ENCODE measurements around the gene PSME3IP1. TPM values are rescaled to one million over a fixed set of nuclear protein-coding genes. Genes with fewer than 3 reads are reported as not detected.

PSME3IP1 gene
- total RNA-seq, 1 donor from 2014 or later: 105 TPM

GRCh38 chr16:57143149-57143921 is 42.5 kb downstream of the PSME3IP1 start:
- Mint-ChIP-seq H3K36me3 (peaks cover 3% of the 10 kb centered on the region), H3K27me3 (ENCODE audit: low read depth) (no peaks in the 10 kb centered on the region), H3K4me3 (no peak overlapping the region), H3K9me3 (no peaks in the 10 kb centered on the region), H3K27ac (no peak overlapping the region), H3K4me1 (peaks cover 25% of the 10 kb centered on the region)
- TF ChIP-seq CTCF (IDR thresholded peaks at IDR 0.05; ENCODE audit: unreplicated experiment): no peak
- no peak for DNase-seq (ENCODE audit: low spot score in 2 of 2, unreplicated experiment in 2 of 2)

- no peaks in the 10 kb centered on the region for H3K9me3 Mint-ChIP-seq
- peaks cover 15% of the 10 kb centered on the region for H3K4me1 Mint-ChIP-seq
- no peaks in the 10 kb centered on the region for H3K27me3 Mint-ChIP-seq (ENCODE audit: low read depth)
- no peak for DNase-seq (ENCODE audit: low spot score in 2 of 2, unreplicated experiment in 2 of 2)
- no peak for TF ChIP-seq CTCF (IDR thresholded peaks at IDR 0.05; ENCODE audit: unreplicated experiment)
- peaks cover 3% of the 10 kb centered on the region for H3K36me3 Mint-ChIP-seq
- no peak overlapping the region for H3K4me3 Mint-ChIP-seq
- H3K27ac Mint-ChIP-seq: no peak overlapping the region
These were observed 43.8 kb downstream of the PSME3IP1 start for GRCh38 chr16:57141822-57142631.

- Mint-ChIP-seq H3K4me1 (peaks cover 12% of the 10 kb centered on the region), H3K9me3 (no peaks in the 10 kb centered on the region)
- no peak for TF ChIP-seq CTCF (IDR thresholded peaks at IDR 0.05; ENCODE audit: unreplicated experiment)
These were observed 44.7 kb downstream of the PSME3IP1 start for GRCh38 chr16:57140931-57141668.

GRCh38 chr16:57138281-57138935 is 47.4 kb downstream of the PSME3IP1 start:
- no peak overlapping the region for H3K27ac Mint-ChIP-seq
- no peaks in the 10 kb centered on the region for H3K36me3 Mint-ChIP-seq
- H3K4me3 Mint-ChIP-seq: no peak overlapping the region
- no peak for TF ChIP-seq CTCF (IDR thresholded peaks at IDR 0.05; ENCODE audit: unreplicated experiment)
- DNase-seq (ENCODE audit: low spot score in 2 of 2, unreplicated experiment in 2 of 2): no peak
- no peaks in the 10 kb centered on the region for H3K9me3 Mint-ChIP-seq
- no peaks in the 10 kb centered on the region for H3K27me3 Mint-ChIP-seq (ENCODE audit: low read depth)
- H3K4me1 Mint-ChIP-seq: peaks cover 8% of the 10 kb centered on the region

More at GRCh38 chr16:57140931-57141668, 44.7 kb downstream of the PSME3IP1 start:
- Mint-ChIP-seq H3K27me3 (ENCODE audit: low read depth) (no peaks in the 10 kb centered on the region), H3K36me3 (peaks cover 3% of the 10 kb centered on the region), H3K27ac (no peak overlapping the region), H3K4me3 (no peak overlapping the region)
- no peak for DNase-seq (ENCODE audit: low spot score in 2 of 2, unreplicated experiment in 2 of 2)

GRCh38 chr16:57137566-57138273 is 48.1 kb downstream of the PSME3IP1 start:
- peaks cover 8% of the 10 kb centered on the region for H3K4me1 Mint-ChIP-seq
- no peaks in the 10 kb centered on the region for H3K27me3 Mint-ChIP-seq (ENCODE audit: low read depth)
- TF ChIP-seq CTCF (IDR thresholded peaks at IDR 0.05; ENCODE audit: unreplicated experiment): no peak
- H3K36me3 Mint-ChIP-seq: no peaks in the 10 kb centered on the region
- DNase-seq (ENCODE audit: low spot score in 2 of 2, unreplicated experiment in 2 of 2): no peak
- no peaks in the 10 kb centered on the region for H3K9me3 Mint-ChIP-seq
- H3K27ac Mint-ChIP-seq: no peak overlapping the region
- no peak overlapping the region for H3K4me3 Mint-ChIP-seq

Data from mesothelial cell of epicardium (in vitro differentiated cells).